AG04450 (cell line): ENCODE results near the gene FGL2. TPM values are rescaled to one million over a fixed set of nuclear protein-coding genes. Genes with fewer than 3 reads are reported as not detected.

Source experiments
- CTCF ChIA-PET: fragments of 300-600, 350-600 bp; formaldehyde crosslinking; extraction: SDS; loops from one replicate; lab custom pipeline; 2022; ENCODE audit warnings: antibody characterized with exemption, inconsistent platforms; lab: Charles Lee
- POLR2A ChIA-PET: fragments of 350-600 bp; formaldehyde crosslinking; extraction: SDS; loops from one replicate; lab custom pipeline; 2021; ENCODE audit warnings: antibody characterized with exemption, inconsistent platforms; lab: Yijun Ruan, JAX
- DNase-seq: peaks from one replicate; pipeline ENCODE4 v3.0.0-alpha.2; 2011; ENCODE audit warnings: low read depth, low spot score
- H3K27ac ChIP-seq: one replicate; pipeline ENCODE4 v1.5.1; 2012; ENCODE audit warnings: low read depth, low read length, control low read depth
- H3K27me3 ChIP-seq: one replicate; pipeline ENCODE4 v1.6.0; 2012; ENCODE audit warnings: low read length; ENCODE audit not compliant: control insufficient read depth, insufficient read depth
- H3K4me3 ChIP-seq: 2 replicates; pipeline ENCODE4 v1.5.1; 2011; ENCODE audit warnings: mild to moderate bottlenecking, low read depth, low read length, control low read depth
- H3K9me3 ChIP-seq: 2 replicates; pipeline ENCODE4 v1.5.1; 2012; ENCODE audit warnings: low read length; ENCODE audit not compliant: control insufficient read depth, insufficient read depth
- CTCF ChIP-seq: IDR thresholded peaks from 2 replicates; pipeline ENCODE4 v1.5.1; 2011; ENCODE audit warnings: low read depth, low read length, control low read depth, inconsistent platforms
- polyA minus RNA-seq: library from RNA; depleted of rRNA, polyadenylated mRNA; stranded (reverse); fragments of >200 nt; gene quantifications from 2 replicates; pipeline ENCODE4 v1.2.3, GENCODE V29; 2011; rRNA and poly(A)+ RNA removed
- polyA plus RNA-seq: library from polyadenylated mRNA; depleted of rRNA; stranded (reverse); fragments of >200 nt; gene quantifications from 2 replicates; pipeline ENCODE4 v1.2.3, GENCODE V29; 2011; rRNA removed

The FGL2 gene, protein sequence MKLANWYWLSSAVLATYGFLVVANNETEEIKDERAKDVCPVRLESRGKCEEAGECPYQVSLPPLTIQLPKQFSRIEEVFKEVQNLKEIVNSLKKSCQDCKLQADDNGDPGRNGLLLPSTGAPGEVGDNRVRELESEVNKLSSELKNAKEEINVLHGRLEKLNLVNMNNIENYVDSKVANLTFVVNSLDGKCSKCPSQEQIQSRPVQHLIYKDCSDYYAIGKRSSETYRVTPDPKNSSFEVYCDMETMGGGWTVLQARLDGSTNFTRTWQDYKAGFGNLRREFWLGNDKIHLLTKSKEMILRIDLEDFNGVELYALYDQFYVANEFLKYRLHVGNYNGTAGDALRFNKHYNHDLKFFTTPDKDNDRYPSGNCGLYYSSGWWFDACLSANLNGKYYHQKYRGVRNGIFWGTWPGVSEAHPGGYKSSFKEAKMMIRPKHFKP
- polyA plus RNA-seq (28.8 TPM in 2 replicates), polyA minus RNA-seq (11.8 and 15.1 TPM in 2 replicates)

- POLR2A ChIA-PET: interaction anchor here (1.0 to 1.3 kb wide), 2 partner anchors 55 to 59 kb away, joined by 3 to 6 read pairs; no protein-coding TSS in a partner anchor
- Histone ChIP-seq H3K27me3 (no peaks in the 10 kb centered on the region), H3K9me3 (no peaks in the 10 kb centered on the region), H3K4me3 (peak within 1 kb of the TSS; percentile 64), H3K27ac (no peak within 1 kb of the TSS)
- CTCF ChIA-PET: interaction anchor here (0.9 to 2.4 kb wide), 4 partner anchors 48 to 133 kb away, joined by 4 to 12 read pairs (median 8); no protein-coding TSS in a partner anchor
- peak; percentile 15 for DNase-seq
- TF ChIP-seq CTCF: no peak
Measured at GRCh38 chr7:77199013-77199966, at the start of gene FGL2. FGL2 (minus strand) TSS chr7:77199819; CDS start chr7:77199793, 26 bp downstream.

GRCh38 chr7:77248154-77248553 lies 48.5 kb upstream of the FGL2 start:
- ChIA-PET CTCF (interaction anchor here (0.9 to 5.0 kb wide), 20 partner anchors 8 to 136 kb away, joined by 3 to 54 read pairs (median 12); partner anchors contain the start of genes CCDC146 and FGL2), POLR2A (no interaction called here)
- no peak overlapping the region for H3K27ac ChIP-seq
- TF ChIP-seq CTCF: no peak
- H3K4me3 ChIP-seq: no peak overlapping the region
- no peaks in the 10 kb centered on the region for H3K27me3 ChIP-seq
- H3K9me3 ChIP-seq: no peaks in the 10 kb centered on the region
- no peak for DNase-seq

GRCh38 chr7:77247206-77247850 lies 47.7 kb upstream of the FGL2 start:
- ChIA-PET CTCF (interaction anchor here (0.6 to 5.0 kb wide), 29 partner anchors 8 to 135 kb away, joined by 3 to 54 read pairs (median 7); partner anchors contain the start of genes CCDC146 and FGL2), POLR2A (interaction anchor here (2.2 kb wide), 1 partner anchor 125 kb away, joined by 6 read pairs; the partner anchor contains the start of gene CCDC146)
- peak; percentile 49 for DNase-seq
- Histone ChIP-seq H3K27ac (no peak overlapping the region), H3K4me3 (no peak overlapping the region), H3K27me3 (no peaks in the 10 kb centered on the region), H3K9me3 (no peaks in the 10 kb centered on the region)
- TF ChIP-seq CTCF: peak; percentile 92

GRCh38 chr7:77246026-77246640 lies 46.5 kb upstream of the FGL2 start:
- Histone ChIP-seq H3K9me3 (no peaks in the 10 kb centered on the region), H3K4me3 (no peak overlapping the region), H3K27me3 (no peaks in the 10 kb centered on the region), H3K27ac (no peak overlapping the region)
- ChIA-PET POLR2A (interaction anchor here (2.2 kb wide), 1 partner anchor 124 kb away, joined by 6 read pairs; the partner anchor contains the start of gene CCDC146), CTCF (interaction anchor here (0.8 to 5.0 kb wide), 14 partner anchors 12 to 124 kb away, joined by 3 to 54 read pairs (median 14); partner anchors contain the start of gene CCDC146)
- no peak for TF ChIP-seq CTCF
- DNase-seq: no peak
